GM21515 (cell line): ENCODE measurements around the gene THSD4.
"Not testable (repeated sequence)": the region's sequence is repeated elsewhere in the genome, so short reads cannot be mapped to it uniquely, and the experiment has no call there.

ENCODE experiments used
- ATAC-seq: cut with Tn5 transposase; IDR thresholded peaks from one replicate; pipeline ENCODE4 v1.9.1; 2021; ENCODE audit not compliant: unreplicated experiment

The THSD4 gene

DNA sequence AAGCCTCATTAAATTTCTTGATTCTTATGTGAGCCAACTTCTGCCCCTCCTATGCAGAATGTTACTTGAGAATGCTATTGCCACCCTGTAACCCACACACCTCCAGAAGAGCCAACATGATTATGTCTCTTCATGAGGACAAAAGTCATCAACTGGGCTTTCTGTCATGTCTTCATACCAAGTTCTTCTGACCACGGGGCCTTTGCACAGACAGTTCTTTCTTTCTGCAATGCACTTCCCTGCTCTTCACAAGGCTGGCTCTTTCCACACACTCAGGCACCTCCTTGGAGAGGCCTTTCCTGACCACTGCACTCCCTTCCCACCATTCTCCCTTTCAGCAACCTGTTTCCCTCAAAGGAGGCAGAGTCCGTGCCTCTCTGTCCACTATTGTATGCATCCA lies 587.2 kb downstream of the THSD4 start:
- no peak for ATAC-seq

DNA sequence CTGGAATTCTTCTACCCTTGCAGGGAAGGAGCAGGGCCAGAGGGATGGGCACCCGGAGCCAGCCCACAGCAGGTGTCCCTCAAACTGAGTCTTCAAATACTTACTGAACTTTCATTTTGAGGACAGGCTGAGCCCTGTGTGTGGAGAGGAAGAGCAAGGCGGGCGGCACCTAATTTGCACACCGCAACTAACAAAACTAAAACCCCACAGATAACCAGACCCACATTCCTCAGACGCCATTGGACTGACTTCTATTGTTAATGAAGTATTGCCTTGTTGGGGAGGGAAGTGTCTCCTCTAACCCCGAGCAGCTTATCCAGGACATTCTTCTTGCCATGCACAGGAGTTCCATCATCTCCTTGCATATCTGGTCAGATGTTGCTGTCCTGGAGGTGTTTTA lies 589.9 kb downstream of the THSD4 start:
- no peak for ATAC-seq

DNA sequence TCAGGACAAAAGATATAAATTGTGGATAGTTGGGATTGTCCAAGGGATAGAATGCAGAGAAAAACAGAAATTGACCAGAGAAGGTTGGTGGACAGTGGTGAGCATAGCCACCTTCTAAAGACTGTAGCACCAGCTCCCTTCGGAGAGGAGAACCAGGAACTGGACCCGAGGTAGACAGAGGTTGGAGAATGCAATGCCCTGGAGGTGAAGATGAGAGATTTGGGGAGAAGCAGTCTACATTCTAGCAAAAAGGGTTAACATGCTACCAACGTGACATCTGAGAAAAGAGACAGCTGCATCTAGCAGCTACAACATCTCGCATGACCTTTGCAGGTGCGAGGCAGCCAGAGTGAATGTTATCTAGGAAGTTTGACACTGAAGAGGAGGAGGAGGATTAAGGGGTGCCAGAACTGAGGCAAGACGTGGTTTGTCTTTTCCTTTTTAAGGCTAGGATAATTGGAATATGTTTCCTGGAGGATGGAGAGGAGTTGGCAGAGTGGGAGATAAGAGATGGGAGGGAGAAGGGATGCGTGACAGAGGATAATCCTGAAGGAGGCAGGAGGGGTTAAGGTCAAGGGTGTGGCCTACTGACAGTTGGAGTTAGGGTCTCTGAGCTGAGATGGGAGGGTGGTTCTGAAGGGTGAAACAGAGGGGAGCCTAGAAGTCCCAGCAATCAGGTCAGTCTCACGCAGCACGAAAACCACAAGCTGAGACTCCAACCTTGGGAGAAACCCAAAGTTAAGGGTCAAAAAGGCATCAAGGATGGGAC lies 591.4 kb downstream of the THSD4 start:
- no peak for ATAC-seq

DNA sequence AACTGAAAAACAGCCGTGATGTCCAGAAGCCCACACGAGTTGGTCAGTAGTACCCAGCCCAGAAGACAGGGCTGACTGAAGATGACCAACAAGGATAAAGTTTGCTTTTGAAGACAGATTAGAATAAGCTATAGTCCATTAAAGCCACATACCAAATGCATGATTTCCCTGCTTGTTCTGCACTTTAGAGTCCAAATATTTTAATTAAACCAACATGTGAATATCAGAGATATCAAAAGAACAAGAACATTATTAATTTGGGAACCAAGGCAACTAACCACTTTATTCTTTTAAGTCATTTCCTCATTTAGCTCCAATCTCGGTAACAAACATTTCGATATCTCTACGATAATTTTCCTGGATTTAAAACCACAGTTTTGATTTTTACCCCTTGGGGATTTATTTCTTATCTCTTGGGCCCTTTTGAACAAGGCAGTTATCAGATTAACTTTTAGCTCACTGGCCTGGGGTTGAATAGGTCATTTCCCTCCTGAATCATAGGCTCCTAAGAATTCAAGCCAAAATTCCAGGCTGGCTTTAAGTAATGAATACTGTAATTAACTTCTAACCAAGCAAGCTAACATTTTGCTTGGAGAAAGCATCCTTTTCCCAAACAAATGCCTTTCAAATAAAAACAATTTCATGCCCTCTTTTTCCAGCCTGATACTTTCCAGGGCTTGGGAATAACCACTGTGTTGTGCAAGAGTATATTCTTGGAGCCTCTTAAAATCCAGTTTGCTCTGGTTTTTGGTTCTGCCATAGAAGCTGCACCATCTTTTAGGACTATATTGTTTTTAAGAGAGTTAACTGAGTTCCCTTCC lies 592.2 kb downstream of the THSD4 start:
- ATAC-seq, result no peak

DNA sequence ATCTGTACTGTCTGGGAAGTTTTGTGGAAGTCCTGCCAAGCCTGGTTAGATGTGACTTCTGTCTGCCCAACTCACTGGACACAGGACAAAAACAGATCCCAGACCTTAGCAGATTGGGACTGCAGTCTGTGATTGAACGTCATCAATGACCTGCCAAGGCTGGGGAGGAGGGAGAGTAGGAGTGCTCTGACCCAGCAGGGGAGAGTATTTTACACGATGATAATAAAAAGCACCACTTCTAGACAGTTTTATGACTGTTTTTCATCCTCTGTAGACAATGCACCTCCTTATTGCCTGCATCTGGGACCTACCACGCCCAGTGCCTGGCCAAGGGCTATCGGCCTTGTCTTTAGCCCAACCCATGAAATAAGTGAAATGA lies 592.8 kb downstream of the THSD4 start:
- ATAC-seq, result no peak

DNA sequence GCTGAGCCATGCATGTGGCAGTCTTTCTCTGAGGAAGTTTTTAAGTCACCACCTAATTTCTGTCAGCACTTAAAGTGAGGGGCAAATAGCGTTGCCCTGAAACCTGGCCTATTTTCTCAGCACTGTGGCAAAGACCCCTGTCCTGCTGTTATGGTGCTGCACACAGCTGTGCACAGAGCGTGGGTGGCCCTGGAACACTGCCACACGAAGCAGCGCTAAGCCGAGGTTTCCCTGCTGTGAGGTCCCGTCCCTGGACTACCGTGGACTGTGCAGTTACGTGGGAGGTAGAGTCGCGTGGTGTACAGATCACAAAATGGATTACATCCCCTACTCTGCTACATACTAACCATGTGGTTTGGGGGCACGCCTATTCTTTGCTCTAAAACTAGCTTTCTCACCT lies 593.5 kb downstream of the THSD4 start:
- ATAC-seq, result no peak

DNA sequence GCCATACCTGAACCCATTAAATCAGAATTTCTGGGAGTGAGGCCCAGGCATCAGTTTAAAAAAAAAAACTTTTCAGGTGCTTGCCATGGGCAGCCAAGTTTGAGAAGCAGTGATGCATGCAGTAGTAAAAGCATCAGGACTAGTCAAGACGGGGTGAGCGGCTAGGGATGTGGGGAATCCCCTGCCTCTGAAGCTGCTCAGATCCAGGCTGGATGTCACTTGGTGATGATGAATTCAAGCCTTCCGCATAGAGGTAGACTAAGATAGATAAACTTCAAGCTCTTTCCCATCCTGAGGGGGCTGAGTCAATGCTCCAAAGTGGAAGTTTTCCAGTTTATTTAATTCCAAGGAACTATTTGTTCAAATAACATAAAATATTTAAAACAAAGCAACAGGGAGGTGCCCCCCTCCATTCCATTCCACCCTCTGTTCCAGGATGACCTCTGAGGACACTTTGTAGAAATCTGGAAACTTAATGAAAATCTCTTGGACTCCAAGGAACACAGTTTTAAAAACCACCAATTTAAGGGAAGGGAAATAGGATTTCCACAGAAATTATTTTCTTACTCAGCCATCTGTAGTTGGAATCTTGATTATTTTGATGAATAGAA lies 594.6 kb downstream of the THSD4 start:
- no peak for ATAC-seq

DNA sequence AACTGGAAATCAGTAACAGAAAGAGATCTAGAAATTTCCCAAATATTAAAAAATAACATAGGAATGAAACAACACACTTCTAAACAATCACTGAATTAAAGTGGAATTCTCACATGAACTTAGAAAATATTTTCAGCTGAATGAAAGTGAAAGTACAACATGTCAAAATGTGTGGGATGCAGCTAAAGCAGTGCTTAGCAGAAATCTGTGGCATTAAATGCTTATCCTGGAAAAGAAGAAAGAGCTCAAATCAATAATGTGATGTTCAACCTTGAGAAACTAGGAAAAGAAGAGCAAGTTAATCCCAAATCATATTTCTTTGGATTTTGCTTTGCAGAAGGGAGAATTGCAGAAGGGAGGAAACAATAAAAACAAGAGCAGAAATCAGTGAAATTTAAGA lies 596.9 kb downstream of the THSD4 start:
- ATAC-seq, result no peak

DNA sequence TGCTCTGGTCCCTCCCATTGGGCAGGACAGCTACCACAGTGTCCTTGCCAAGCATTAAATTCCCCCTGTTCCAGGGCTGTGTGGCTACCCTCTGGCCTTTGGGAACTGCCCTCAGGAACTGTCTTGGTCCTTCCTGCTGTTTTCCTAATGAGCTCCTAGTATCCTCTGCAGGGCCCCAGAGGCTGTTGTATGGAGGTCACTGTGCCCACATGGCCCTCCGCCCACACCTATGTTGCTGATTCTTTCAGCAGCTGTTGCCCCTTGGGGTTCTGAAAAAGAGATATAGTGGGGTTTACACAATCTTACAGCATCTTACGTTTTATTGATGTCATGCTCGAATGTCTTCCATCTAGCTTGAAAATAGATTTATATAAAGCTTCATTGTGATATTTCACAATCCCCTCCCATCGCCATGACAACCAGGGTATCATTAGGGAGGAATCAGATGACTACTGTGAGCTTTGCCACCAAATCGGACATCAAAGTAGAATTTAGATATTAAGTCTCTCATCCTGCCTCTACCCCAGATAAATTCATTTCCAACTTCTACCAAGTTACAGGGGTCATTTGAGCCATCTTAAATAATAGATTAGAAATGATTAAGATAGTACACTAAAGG lies 598.0 kb downstream of the THSD4 start:
- no peak for ATAC-seq

DNA sequence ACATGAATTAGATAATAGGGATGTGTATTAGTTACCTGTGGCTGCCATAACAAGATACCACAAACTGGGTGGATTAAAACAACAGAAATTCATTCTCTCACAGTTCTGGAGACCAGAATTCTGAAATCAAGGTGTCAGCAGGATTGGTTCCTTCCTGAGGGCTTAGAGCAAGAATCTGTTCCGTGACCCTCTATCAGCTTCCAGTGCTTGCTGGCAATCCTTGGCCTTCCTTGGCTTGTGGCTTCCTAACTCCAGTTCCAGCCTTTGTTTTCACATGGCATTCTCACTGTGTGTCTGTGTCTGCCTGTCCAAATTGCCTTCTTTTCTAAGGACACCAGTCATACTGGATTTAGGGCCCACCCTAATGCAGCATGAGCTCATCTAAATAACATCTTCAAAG lies 600.6 kb downstream of the THSD4 start:
- ATAC-seq, result no peak

DNA sequence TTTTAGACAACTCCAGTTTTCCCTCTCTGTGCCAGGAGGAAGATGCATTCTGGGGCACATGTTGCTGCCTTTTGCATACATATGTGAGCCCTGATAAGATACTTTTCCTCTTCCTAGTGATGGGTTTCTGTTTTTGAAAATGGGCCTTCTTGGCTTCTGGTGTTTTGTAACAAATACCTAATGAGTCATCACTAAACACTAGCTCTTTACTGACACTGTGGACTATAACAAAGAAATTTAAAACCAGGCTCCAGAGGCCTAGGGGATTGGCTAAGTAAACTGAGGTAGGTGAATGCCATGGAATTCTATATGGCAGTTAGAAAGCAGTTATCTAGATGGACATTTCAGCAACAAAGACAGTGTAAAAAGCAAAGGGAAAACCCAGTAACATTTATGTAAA lies 601.7 kb downstream of the THSD4 start:
- ATAC-seq, result no peak

DNA sequence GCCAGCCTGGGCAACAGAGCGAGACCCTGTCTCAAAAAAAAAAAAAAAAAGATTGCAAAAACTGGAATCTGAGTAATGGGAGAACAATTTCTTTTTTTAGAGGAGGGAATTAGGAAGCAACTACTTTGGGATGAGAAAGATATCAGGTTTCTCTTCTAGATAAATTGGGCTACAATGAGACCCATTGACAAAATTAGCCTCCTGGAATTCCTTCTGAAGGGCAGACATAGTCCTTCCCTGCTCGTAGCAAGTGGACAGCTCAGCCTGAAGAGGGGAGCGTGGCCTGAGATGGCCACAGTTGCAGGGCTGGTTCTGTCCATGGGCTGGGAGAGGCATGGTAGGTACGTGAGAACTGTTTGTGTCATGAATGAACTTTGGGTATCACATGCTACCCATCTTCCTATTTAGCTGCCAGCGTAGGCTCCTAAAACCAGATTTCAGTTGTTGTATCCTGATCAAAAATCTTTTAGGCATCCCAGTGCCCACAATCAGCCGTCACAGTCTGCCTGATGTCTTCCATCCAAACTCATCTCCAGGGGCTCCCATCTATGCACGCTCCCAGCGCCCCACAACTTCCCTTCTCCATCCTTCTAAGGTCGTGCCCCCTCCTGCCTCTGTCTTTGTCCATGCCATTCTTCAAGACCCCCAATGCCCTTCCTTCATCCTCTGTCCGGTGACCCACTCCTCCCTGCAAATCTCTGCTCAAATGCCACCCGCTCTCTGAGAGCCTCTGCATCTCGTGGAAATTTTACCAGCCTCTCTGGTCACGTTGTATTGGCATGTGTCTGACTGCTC lies 603.0 kb downstream of the THSD4 start:
- no peak for ATAC-seq

DNA sequence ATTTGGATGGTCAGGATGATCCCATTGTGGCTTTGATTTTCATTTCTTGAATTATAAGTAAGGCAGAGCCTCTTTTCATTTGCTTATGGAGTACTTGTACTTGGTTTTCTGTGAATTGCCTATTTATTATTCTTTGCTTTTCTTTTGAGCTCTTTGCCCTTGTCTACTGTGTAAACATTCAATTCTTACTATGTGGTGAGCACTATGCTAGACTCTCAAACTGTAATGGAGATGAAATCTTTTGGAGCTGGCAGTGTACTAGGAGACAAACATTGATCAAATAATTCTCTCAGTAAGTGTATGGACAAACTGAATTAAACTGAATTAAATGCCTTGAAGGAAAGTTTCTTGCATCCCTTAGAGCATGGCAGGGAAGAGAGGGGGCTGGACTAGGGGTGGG lies 608.1 kb downstream of the THSD4 start:
- no peak for ATAC-seq

DNA sequence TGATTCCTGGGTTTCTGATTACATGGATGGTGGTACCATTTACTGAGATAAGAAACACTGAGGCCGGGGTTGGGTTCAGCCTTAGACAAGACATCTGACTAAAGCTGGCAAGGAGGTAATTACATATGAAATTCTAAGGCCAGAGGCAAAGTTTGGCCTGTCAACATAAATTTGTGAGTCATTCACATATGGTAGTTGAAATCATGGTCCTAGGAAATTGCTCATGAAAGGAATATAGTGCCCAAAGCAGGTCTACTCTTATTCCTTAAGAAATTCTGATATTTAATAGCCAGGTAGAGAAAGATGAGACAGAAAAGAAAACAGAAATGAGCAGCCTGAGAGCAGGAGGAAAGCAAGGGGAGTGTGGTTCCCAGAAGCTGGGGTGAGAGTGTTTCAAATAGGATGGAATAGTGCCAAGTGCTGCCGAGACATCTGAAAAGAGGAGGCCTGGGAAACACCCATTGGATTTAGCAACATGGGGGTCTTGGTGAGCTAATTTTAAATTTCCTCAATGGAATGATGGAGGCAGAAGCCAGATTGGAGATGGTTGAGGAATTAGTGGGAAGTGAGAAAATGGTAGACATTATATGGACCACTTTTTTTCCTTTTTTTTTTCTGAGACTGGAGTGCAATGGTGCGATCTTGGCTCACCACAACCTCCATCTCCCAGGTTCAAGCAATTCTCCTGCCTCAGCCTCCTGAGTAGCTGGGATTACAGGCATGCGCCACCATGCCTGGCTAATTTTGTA lies 610.1 kb downstream of the THSD4 start:
- ATAC-seq, result not testable (repeated sequence)

DNA sequence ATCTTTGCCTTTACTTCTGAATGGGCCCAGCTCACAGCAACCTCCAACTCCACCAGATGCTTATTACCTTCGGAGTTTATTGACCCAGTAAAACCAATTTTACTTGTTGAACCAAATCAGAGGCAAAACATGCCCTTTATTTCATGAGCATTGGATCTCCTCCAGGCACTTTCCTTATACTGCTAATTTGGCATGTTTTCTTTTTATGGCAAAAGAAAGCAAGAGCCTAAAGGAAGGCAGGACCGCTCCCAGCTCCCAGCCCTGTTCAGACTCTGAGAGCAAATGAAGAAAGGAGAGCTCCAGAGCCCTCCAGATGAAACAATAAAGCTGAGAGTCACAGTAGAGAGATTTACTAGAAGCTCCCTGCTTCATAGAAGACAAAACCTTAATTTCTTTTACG lies 613.6 kb downstream of the THSD4 start:
- ATAC-seq, result no peak

DNA sequence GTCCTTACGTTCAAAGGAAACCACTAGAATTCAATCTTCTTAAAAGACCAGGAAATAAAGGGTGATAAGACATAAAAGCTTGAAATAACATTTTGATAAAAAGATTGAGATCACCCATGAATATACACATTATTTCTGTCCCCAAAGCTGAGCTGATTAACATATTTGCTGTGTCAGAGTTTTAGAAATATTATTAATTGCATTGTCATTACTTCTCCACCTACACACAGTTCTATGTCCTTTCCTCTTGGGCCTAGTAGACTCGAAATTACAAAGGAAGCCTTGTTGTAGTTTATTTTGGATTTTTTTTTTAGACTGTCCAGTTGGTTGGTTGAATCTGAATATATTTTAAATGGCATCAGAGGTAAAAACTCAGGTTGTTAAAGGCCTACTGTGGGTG lies 614.0 kb downstream of the THSD4 start:
- ATAC-seq, result no peak

DNA sequence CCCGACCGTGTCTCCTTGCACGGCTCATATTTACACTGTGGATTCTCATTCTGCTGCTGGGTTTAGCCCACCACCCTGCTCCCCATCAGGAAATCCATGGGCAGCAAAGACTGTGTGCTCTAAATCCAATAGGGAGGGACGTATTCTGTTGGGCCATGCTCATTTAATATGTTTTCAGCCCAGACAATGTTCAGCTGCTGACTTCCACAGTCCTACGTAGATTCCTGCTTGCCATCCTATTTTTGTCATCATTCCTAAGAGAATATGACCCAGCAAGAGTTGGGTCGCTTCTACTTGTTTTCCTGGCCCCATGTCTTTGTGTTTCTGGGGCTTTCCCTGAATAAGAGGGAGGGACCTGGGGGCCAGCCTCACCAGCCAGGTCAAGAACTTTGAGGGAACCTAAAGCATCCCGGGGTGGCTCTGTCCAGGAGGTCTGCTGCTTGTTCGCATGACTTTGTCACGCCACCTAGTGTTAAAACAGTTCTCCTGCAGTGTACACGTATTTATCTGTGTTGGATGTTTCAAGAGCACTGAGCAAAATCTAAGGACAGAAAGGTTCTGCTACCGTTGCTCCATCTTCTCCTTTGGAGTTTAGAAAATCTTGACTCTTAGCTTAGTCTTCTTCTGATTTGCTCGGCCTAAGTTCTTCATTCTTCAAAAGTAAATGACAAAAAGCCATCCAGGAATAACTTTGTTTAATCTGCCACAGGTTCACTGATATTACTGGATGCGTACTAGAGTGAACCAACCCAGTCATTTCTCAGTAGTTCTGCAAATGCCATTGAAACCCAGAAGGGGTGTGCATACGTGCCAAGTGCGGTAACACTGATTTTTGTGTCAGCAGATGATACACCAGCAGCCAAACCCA lies 615.2 kb downstream of the THSD4 start:
- ATAC-seq, result peak; percentile 59

DNA sequence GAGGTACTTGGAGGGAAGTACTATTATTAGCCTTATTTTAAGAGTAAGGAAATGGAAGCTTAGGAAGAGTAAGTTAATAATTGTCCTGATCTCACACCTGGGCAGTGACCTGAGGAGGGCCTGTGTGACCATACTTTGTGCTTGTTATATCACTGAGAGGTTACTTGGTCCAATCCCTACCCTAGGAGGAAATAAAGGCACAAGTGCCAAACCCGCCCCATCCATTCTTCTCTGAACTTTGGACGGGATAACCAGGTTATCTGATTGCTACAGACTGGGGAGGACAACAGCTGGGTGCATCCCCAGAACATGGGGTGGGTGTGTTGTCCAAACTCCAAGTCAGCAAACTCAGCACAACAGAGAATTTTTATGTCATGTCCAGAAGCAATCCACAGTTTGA lies 617.4 kb downstream of the THSD4 start:
- no peak for ATAC-seq

DNA sequence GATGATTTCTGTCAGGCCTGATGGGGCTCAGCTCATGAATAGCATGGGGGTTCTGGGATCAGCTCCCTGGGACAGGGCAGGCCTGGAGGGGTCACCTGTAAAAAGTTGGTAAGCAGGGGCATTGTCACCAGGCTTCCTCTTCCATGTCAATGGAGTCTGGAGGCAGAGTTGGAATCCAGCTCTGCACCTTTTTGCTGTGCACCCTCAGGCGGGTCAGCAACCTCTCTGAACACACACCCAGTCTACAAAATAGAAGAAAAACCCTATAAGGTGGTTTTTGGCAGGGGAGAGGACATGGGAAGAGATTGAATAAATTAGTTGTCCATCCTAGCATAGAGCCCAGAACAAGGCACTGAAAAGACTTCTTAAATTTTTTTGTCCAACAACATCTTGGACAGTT lies 617.9 kb downstream of the THSD4 start:
- ATAC-seq, result no peak
